ENCODE data around the gene RAN. TPM values are rescaled to one million over a fixed set of nuclear protein-coding genes. Genes with fewer than 3 reads are reported as not detected.

The RAN gene
- total RNA-seq, 1 experiment from 2014 or later = 1,310 TPM

- H3K27me3 Mint-ChIP-seq (ENCODE audit: insufficient read depth, unreplicated experiment) = no peaks in the 10 kb centered on the region
- H3K4me3 Mint-ChIP-seq (ENCODE audit: unreplicated experiment) = peak overlapping the region; percentile 90
- H3K9me3 Mint-ChIP-seq (ENCODE audit: unreplicated experiment) = no peaks in the 10 kb centered on the region
- intact Hi-C loops (cut with micrococcal nuclease; ENCODE audit: unreplicated experiment) = loop anchor here (5.0 kb wide), 1 partner anchor 36 kb away; the partner anchor contains the start of gene STX2
- peaks cover 2% of the 10 kb centered on the region for H3K36me3 ChIP-seq (ENCODE audit: control insufficient read depth, insufficient read depth, low read length)
- TSS peak; percentile 51 for BruUV-seq (replicated peaks)
- H3K4me1 Mint-ChIP-seq (ENCODE audit: low read depth, unreplicated experiment) = peaks cover 30% of the 10 kb centered on the region
- H3K9me3 ChIP-seq = no peaks in the 10 kb centered on the region
- TF ChIP-seq, protein P1, sequence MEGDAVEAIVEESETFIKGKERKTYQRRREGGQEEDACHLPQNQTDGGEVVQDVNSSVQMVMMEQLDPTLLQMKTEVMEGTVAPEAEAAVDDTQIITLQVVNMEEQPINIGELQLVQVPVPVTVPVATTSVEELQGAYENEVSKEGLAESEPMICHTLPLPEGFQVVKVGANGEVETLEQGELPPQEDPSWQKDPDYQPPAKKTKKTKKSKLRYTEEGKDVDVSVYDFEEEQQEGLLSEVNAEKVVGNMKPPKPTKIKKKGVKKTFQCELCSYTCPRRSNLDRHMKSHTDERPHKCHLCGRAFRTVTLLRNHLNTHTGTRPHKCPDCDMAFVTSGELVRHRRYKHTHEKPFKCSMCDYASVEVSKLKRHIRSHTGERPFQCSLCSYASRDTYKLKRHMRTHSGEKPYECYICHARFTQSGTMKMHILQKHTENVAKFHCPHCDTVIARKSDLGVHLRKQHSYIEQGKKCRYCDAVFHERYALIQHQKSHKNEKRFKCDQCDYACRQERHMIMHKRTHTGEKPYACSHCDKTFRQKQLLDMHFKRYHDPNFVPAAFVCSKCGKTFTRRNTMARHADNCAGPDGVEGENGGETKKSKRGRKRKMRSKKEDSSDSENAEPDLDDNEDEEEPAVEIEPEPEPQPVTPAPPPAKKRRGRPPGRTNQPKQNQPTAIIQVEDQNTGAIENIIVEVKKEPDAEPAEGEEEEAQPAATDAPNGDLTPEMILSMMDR (IDR thresholded peaks at IDR 0.05; ENCODE audit: insufficient read depth in 1 of 2, low read depth in 1 of 2, low read length in 1 of 2, severe bottlenecking in 1 of 2, unreplicated experiment in 1 of 2) = no peak
- H3K27ac Mint-ChIP-seq (ENCODE audit: unreplicated experiment) = peak overlapping the region; percentile 89
- H3K4me1 ChIP-seq = peaks cover 44% of the 10 kb centered on the region
- POLR2A ChIA-PET = no interaction called here
- H3K27me3 ChIP-seq (replicated peaks; ENCODE audit: control insufficient read depth, insufficient read depth, low read length) = no peaks in the 10 kb centered on the region
- H3K4me3 ChIP-seq (ENCODE audit: low read depth, low read length) = peak overlapping the region; percentile 53
- CTCF ChIA-PET = no interaction called here
- peaks cover 66% of the 10 kb centered on the region for H3K36me3 Mint-ChIP-seq (ENCODE audit: insufficient read depth, unreplicated experiment)
- DNase-seq = no peak
These were observed 1.4 kb downstream of the RAN start for GRCh38 chr12:130873106-130873795.

GRCh38 chr12:130873825-130874224, 2.0 kb downstream of the RAN start:
- peaks cover 46% of the 10 kb centered on the region for H3K4me1 ChIP-seq
- ChIA-PET CTCF (no interaction called here), POLR2A (no interaction called here)
- DNase-seq = no peak
- Mint-ChIP-seq H3K27ac (ENCODE audit: unreplicated experiment) (peak overlapping the region; percentile 25), H3K4me1 (ENCODE audit: low read depth, unreplicated experiment) (peaks cover 36% of the 10 kb centered on the region), H3K27me3 (ENCODE audit: insufficient read depth, unreplicated experiment) (no peaks in the 10 kb centered on the region), H3K36me3 (ENCODE audit: insufficient read depth, unreplicated experiment) (peaks cover 69% of the 10 kb centered on the region), H3K4me3 (ENCODE audit: unreplicated experiment) (peak overlapping the region; percentile 90), H3K9me3 (ENCODE audit: unreplicated experiment) (no peaks in the 10 kb centered on the region)
- TF ChIP-seq, protein P1 (IDR thresholded peaks at IDR 0.05; ENCODE audit: insufficient read depth in 1 of 2, low read depth in 1 of 2, low read length in 1 of 2, severe bottlenecking in 1 of 2, unreplicated experiment in 1 of 2) = no peak
- no peak overlapping the region for H3K4me3 ChIP-seq (ENCODE audit: low read depth, low read length)
- H3K27me3 ChIP-seq (replicated peaks; ENCODE audit: control insufficient read depth, insufficient read depth, low read length) = no peaks in the 10 kb centered on the region
- no peaks in the 10 kb centered on the region for H3K9me3 ChIP-seq
- no TSS peak for BruUV-seq (replicated peaks)
- intact Hi-C loops (cut with micrococcal nuclease; ENCODE audit: unreplicated experiment) = loop anchor here (5.0 kb wide), 1 partner anchor 37 kb away; the partner anchor contains the start of gene STX2
- peaks cover 2% of the 10 kb centered on the region for H3K36me3 ChIP-seq (ENCODE audit: control insufficient read depth, insufficient read depth, low read length)

- Histone ChIP-seq H3K4me1 (peaks cover 46% of the 10 kb centered on the region), H3K27me3 (replicated peaks; ENCODE audit: control insufficient read depth, insufficient read depth, low read length) (no peaks in the 10 kb centered on the region), H3K9me3 (no peaks in the 10 kb centered on the region), H3K36me3 (ENCODE audit: control insufficient read depth, insufficient read depth, low read length) (peaks cover 2% of the 10 kb centered on the region), H3K4me3 (ENCODE audit: low read depth, low read length) (no peak overlapping the region)
- Mint-ChIP-seq H3K27me3 (ENCODE audit: insufficient read depth, unreplicated experiment) (no peaks in the 10 kb centered on the region), H3K27ac (ENCODE audit: unreplicated experiment) (peak overlapping the region; percentile 25), H3K36me3 (ENCODE audit: insufficient read depth, unreplicated experiment) (peaks cover 76% of the 10 kb centered on the region), H3K9me3 (ENCODE audit: unreplicated experiment) (no peaks in the 10 kb centered on the region), H3K4me1 (ENCODE audit: low read depth, unreplicated experiment) (peaks cover 44% of the 10 kb centered on the region), H3K4me3 (ENCODE audit: unreplicated experiment) (peak overlapping the region; percentile 90)
- TF ChIP-seq, protein P1 (IDR thresholded peaks at IDR 0.05; ENCODE audit: insufficient read depth in 1 of 2, low read depth in 1 of 2, low read length in 1 of 2, severe bottlenecking in 1 of 2, unreplicated experiment in 1 of 2) = no peak
- intact Hi-C loops (cut with micrococcal nuclease; ENCODE audit: unreplicated experiment) = loop anchor here (5.0 kb wide), 1 partner anchor 37 kb away; the partner anchor contains the start of gene STX2
- BruUV-seq (replicated peaks) = no TSS peak
- DNase-seq = no peak
- CTCF ChIA-PET = no interaction called here
- POLR2A ChIA-PET = no interaction called here
These were observed 2.8 kb downstream of the RAN start for GRCh38 chr12:130874696-130875095.

Data from Caco-2 (cell line).